Activated B cell treated with CpG ODN at 0.5 μM for 24 hours (primary cell): ENCODE measurements around the gene CMKLR1. TPM values are rescaled to one million over a fixed set of nuclear protein-coding genes. Genes with fewer than 3 reads are reported as not detected.

ENCODE experiments used
- ATAC-seq: fragments of 200-7000 bp; cut with Tn5 transposase; one replicate; pipeline ENCODE4 v1.10.0; 2021; ENCODE audit warnings: low read depth, mild to moderate bottlenecking, moderate library complexity
- CTCF ChIA-PET: fragments of 350-600 bp; sonication (Branson Sonifier 250); formaldehyde crosslinking; loops from one replicate; lab custom pipeline; 2021; ENCODE audit warnings: antibody characterized with exemption; lab: Charles Lee
- POLR2A ChIA-PET: fragments of 350-600 bp; sonication (Branson Sonifier 250); formaldehyde crosslinking; loops from one replicate; lab custom pipeline; 2021; ENCODE audit warnings: antibody characterized with exemption; lab: Charles Lee
- DNase-seq: peaks from one replicate; pipeline ENCODE4 v3.0.0; 2022
- H3K27ac Mint-ChIP-seq: one replicate; pipeline ENCODE4 v1.8.0; 2020; ENCODE audit warnings: mixed read lengths
- H3K27me3 Mint-ChIP-seq: one replicate; pipeline ENCODE4 v1.8.0; 2021; ENCODE audit warnings: mixed read lengths
- H3K36me3 Mint-ChIP-seq: one replicate; pipeline ENCODE4 v1.8.0; 2021; ENCODE audit warnings: low read depth, mixed read lengths
- H3K4me1 Mint-ChIP-seq: one replicate; pipeline ENCODE4 v1.8.0; 2021; ENCODE audit warnings: mixed read lengths
- H3K4me3 Mint-ChIP-seq: one replicate; pipeline ENCODE4 v1.8.0; 2020; ENCODE audit warnings: mild to moderate bottlenecking, mixed read lengths
- H3K9me3 Mint-ChIP-seq: one replicate; pipeline ENCODE4 v1.8.0; 2020; ENCODE audit warnings: mixed read lengths
- CTCF ChIP-seq: fragments of 200-600 bp; IDR thresholded peaks from one replicate; pipeline ENCODE4 v1.8.0; 2022; ENCODE audit warnings: antibody characterized with exemption, mild to moderate bottlenecking
- intact Hi-C: fragments of 100-400 bp; cut with micrococcal nuclease; formaldehyde crosslinking; loops from one replicate; pipeline ENCODE4 v1.15.1; 2024
- total RNA-seq: library from RNA; stranded (reverse); gene quantifications from 2 replicates; pipeline ENCODE4 v1.2.3, GENCODE V29; 2022

The CMKLR1 gene
- total RNA-seq, 1 donor from 2014 or later: 0.24 TPM

GRCh38 chr12:108319277-108320234, 19.6 kb downstream of the CMKLR1 start:
- H3K4me3 Mint-ChIP-seq: no peak overlapping the region
- no peak for TF ChIP-seq CTCF
- no peak for ATAC-seq
- no peaks in the 10 kb centered on the region for H3K36me3 Mint-ChIP-seq
- peaks cover 21% of the 10 kb centered on the region for H3K27me3 Mint-ChIP-seq
- no peaks in the 10 kb centered on the region for H3K9me3 Mint-ChIP-seq
- ChIA-PET POLR2A (no interaction called here), CTCF (no interaction called here)
- H3K4me1 Mint-ChIP-seq: no peaks in the 10 kb centered on the region
- no peak overlapping the region for H3K27ac Mint-ChIP-seq
- intact Hi-C loops: no loop called here
- no peak for DNase-seq

GRCh38 chr12:108318472-108319275, 20.4 kb downstream of the CMKLR1 start:
- POLR2A ChIA-PET: no interaction called here
- H3K27ac Mint-ChIP-seq: no peak overlapping the region
- intact Hi-C loops: no loop called here

GRCh38 chr12:108317308-108318234, 21.5 kb downstream of the CMKLR1 start:
- no peak for TF ChIP-seq CTCF
- no peaks in the 10 kb centered on the region for H3K9me3 Mint-ChIP-seq
- intact Hi-C loops: no loop called here
- peaks cover 20% of the 10 kb centered on the region for H3K27me3 Mint-ChIP-seq
- H3K27ac Mint-ChIP-seq: no peak overlapping the region
- ChIA-PET POLR2A (no interaction called here), CTCF (no interaction called here)
- H3K4me1 Mint-ChIP-seq: peaks cover 8% of the 10 kb centered on the region
- DNase-seq: no peak
- no peak for ATAC-seq
- no peak overlapping the region for H3K4me3 Mint-ChIP-seq
- no peaks in the 10 kb centered on the region for H3K36me3 Mint-ChIP-seq

More at GRCh38 chr12:108318472-108319275, 20.4 kb downstream of the CMKLR1 start:
- ATAC-seq: no peak
- CTCF ChIA-PET: no interaction called here
- H3K4me1 Mint-ChIP-seq: peaks cover 3% of the 10 kb centered on the region
- no peaks in the 10 kb centered on the region for H3K36me3 Mint-ChIP-seq
- DNase-seq: no peak
- no peak for TF ChIP-seq CTCF
- H3K27me3 Mint-ChIP-seq: peaks cover 24% of the 10 kb centered on the region
- no peaks in the 10 kb centered on the region for H3K9me3 Mint-ChIP-seq
- H3K4me3 Mint-ChIP-seq: no peak overlapping the region

- DNase-seq (no peak), ATAC-seq (no peak)
- TF ChIP-seq CTCF: no peak
- H3K27me3 Mint-ChIP-seq: peaks cover 18% of the 10 kb centered on the region
- no peaks in the 10 kb centered on the region for H3K9me3 Mint-ChIP-seq
- H3K4me1 Mint-ChIP-seq: peaks cover 8% of the 10 kb centered on the region
- H3K36me3 Mint-ChIP-seq: no peaks in the 10 kb centered on the region
- H3K4me3 Mint-ChIP-seq: no peak overlapping the region
- H3K27ac Mint-ChIP-seq: no peak overlapping the region
- intact Hi-C loops: no loop called here
- POLR2A ChIA-PET: no interaction called here
- CTCF ChIA-PET: no interaction called here
These were observed 22.7 kb downstream of the CMKLR1 start for GRCh38 chr12:108316176-108317086.
